NCI-H2196 treated with DMSO at 0.1 percent for 48 hours (cell line): ENCODE results near the gene EFNA1.
"Not testable (repeated sequence)": the region's sequence is repeated elsewhere in the genome, so short reads cannot be mapped to it uniquely, and the experiment has no call there.

Source experiments
- DNase-seq: peaks from one replicate; lab custom pipeline; 2025; ENCODE audit not compliant: unreplicated experiment; lab: John Stamatoyannopoulos, UW

The EFNA1 gene

DNA sequence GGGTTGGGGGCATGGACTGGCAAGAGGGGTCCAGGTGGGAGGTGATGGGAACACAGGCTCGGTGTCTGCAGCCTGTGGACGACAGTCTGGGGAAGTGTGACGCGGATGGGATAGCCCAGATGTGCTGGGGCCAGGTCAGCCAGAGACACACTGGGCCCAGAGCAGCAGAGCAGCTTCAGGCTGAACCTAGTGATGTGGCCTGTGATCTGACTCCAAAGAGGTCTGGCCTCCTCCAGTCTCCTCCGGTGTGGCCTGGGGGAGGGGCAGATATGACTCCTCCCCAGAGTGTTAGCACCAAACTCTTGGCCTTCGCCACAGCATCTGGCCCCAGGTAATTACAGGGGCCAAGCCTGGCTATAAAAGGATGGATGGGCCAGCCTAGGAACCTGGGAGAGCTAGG lies 35.5 kb upstream of the EFNA1 start:
- no peak for DNase-seq

DNA sequence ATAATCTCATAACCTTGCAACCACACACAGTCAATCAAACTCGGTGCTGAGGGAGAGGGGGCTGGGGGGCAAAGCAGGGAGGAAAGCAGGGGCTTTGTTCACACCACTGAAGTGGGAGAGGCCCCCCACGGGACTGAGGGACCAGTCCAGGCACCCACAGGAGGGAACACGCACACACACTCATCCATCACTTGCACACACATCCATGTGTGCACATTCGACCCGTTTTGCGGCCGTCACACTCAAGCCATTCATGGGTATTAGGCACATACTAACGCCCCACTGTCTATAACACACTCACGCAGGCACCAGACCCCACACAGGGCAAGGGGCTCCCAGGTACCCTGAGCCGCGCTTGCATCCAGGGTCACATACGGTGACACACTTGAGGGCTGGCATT lies 35.0 kb upstream of the EFNA1 start:
- DNase-seq: no peak

DNA sequence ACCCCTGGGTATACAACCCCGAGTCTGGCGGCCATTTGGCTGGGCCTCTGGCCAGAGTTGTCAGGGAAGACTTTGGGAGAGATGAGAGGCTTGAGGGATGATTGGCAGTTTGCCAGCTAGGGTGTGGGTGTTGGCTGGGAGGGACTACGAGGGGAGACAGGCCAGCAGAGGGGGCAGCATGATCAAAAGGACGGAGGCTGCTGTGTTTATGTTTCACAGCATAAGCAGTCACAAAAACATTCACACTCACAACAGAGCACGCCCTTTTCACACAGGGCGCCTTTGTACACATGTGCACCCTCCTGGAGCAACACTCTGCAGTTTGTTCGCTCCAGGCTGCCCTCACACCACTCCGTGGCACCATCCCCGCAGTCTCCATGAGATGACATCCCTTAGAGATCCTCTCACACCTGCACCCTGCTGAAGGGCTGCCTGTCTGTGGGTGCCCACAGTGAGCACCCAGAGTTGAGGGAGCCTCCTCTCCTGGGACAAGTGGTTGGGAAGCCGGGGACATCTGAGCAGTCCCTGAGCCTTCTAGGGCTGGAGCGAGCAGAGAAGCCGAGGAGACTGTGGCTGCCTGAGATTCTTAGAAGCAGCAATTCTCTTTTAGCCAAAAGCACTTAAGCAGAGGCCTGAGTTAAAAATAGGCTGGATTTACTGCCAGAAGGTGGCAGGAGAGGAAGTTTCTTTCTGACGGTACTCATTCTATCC lies 33.6 kb upstream of the EFNA1 start:
- peak; percentile 54 for DNase-seq

DNA sequence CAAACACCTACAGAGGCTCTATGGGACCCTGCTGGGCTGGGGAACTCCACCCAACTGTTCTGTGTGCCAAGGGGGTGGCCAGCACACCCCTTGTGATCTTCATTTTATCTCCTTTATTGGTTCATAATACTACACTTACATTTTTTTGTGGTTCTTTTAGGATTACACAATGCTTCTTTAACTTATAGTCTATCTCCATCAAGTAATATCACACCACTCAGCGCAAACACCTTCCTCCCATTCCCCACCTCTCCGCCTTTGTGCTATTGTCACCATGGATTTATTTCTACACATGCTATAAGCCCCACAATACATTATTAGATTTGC lies 33.1 kb upstream of the EFNA1 start:
- DNase-seq: no peak

DNA sequence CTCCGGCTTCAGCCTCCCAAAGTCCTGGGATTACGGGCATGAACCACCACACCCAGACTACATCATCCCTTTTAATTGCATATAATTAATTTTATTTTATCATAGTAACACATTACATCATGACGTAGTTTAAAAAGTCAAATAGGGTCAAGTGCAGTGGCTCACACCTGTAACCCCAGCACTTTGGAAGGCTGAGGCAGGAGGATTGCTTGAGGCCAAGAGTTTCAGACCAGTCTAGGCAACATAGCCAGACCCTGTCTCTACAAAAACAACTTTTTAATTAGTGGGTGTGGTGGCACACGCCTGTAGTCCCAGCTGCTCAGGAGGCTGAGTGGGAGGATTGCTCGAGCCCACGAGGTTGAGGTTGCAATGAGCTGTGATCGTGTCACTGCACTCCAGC lies 28.3 kb upstream of the EFNA1 start:
- no peak for DNase-seq

DNA sequence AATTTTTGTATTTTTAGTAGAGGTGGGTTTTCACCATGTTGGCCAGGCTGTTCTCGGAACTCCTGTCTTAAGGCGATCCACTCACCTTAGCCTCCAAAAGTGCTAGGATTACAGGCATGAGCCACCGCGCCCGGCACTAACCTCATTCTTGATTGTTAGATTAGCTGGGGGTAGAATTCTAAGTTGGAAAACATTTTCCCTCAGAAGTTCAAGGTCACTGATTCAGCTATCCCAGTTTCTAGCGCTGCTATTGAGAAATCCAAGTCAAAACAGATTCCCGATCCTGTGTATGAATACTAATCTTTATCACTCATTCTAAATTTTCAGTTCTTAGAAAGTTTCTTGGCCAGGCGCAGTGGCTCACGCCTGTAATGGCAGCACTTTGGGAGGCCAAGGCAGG lies 24.4 kb upstream of the EFNA1 start:
- DNase-seq: no peak

DNA sequence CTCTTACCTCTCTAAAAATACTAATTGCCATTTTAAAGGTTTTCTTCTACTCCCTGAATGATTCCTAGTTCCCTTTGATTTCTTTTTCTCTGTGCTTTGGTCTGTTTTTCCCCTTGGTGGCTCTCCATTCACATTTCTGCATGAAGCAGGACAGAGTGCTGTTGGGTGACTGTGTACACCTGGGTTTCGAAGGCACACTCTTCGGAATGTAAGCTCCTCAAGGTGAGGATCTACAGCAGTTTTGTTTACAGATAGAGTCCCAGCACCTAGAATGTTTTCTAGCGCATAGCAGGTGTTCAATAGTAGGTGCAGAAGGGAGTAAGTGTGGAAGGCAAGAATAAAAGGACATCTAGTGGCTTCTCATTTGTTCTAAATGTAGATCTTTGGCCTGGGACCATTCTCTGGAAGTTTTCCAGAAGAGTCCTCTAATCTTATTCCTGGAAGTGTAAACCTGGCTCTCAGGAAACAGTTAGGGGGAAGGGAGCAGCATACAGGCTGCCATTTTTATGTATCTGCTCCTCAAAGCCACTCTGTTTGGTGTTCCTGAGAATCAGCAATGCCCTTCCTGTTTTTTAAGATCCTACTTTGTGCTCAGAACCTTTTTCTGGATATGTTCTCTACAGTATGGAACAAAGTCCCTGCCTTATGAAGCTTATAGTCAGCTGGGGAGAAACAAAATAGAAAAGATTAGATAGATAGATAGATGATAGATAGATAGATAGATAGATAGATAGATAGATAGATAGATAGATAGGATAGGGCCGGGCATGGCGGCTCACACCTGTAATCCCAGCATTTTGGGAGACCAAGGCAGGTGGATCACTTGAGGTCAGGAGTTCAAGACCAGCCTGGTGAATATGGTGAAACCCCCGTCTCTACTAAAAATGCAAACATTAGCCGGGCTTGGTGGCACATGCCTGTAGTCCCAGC lies 22.8 kb upstream of the EFNA1 start:
- no peak for DNase-seq

DNA sequence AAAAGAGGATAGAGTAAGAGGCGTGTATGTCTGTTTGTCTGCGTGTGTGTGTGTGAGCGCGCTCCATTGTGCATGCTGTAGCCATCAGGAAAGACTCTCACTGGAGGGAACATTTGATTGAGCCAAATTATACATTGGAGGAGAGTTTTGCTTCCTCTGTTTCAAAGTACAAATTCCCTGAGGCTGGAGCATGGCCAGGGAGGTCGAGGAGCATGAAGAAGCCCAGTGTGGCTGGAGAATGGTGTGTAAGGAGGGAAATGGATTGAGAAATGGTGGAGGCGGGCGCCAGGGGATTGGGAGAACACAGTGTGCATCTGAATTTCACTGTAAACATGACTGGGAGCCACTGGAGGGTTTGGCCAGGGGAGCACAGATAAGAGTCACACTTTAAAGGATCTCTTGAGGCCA lies 22.1 kb upstream of the EFNA1 start:
- DNase-seq: no peak

DNA sequence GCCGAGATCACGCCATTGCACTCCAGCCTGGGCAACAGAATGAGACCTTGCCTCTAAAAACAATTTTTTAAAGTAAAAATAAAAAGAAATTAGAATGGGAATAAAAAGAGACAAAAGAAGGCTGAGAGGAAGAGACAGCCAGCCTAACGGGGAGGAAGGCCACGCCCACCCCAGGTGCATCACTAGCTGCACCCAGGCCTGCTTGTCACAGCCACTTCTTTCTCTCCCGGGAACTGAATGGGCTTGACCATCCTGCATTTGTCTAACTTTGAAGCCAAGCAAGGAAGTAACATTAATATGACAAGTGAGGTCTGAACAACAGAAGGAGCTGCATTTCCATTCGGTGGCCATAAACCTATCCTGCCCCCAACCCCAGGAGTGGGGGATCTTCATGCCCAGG lies 20.8 kb upstream of the EFNA1 start:
- DNase-seq: no peak

DNA sequence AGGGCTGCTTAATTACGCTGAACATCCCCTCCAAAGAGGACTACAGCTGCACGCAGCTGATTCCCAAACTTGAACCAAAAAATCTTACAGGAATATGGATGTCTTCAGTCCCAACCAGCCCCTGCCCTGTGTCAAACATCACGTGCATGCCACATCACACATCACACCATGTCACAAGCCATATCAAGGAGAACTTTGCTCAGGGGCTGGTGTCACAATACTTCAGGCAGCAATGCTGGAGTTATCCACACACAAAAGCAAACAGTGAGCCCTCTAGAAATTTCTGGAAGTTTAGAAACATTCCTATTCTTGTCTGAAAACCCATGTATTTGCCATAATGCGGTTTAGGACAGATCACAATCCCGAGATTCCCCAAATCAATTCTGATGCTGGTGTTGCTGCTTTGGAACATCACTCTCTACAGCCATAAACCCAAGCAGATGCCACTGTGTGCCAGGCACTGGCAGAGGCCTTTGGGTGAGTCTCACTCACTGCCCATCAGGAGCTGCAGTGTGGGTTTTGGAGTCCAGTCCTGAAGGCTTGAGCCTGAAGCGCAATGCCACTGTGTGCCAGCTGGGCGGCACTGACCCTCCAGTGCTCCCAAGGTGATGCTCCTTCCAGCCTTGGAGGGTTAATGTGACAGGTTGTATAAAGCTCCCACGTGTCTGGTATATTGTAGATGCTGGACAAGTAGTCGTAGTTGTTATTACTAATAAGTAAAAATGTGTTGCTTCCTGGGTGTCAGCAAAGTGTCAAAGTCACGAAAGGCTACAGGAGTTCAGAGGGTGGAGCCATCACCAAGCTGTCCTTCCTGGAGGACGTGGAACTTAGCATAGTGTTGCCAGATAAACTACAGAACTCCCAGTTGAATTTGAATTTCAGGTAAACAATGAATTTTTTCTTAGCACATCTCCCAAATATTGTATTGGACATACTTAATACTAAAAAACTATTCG lies 20.1 kb upstream of the EFNA1 start:
- DNase-seq: no peak

DNA sequence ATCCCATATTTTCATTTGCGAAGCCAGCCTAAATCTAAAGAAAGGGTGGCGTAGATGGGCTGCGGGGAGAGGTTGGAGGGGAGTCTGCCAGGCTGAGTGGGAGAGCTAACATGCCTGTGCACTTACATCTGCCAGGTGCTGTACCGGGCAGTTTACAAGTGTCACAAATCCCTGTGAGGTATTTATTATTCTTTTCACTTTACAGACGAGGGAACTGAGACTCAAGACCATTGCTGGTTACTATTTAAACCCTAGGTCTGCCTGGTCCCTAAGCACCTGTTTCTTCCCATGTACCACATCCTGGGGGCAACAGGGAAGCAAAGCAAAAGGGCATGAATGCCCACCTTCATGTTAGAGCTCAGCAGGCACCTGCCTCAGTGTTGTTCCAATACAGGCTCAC lies 19.4 kb upstream of the EFNA1 start:
- no peak for DNase-seq

DNA sequence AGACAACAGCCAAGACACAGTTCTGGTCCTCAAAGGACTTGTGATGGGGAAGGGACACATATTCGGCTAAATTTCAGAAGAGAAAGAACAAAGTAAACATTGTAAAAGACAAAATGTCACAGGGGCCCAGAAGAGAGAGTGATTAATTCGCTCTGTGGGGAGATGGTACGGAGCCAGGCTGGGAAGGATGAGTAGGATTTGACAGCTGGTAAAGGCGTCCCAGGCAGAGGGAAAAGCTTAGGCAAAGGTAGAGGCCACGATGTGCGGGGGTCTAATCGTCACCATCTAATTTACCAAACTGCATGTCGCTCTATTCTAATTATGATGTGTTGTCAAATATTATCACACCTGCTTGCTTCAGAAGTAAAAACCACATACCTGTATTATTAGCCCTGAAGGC lies 17.3 kb upstream of the EFNA1 start:
- DNase-seq: no peak

DNA sequence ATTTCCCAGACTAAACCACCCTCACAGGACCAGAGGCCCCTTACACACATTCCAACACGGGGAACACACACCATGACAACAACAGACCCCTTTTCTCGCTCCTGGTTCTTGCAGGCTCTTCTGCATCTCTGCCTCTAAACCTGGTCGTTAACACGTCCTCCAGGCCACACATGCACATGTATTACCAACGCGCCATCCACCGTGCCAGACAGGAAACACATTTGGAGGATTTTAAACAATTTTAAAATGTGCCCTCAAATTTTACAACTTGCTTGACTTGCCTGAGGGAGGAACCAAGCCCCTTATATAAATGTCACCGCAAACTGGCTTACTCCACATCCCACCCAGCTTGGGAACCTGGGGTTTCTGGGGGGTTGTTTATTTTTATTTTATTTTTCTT lies 16.9 kb upstream of the EFNA1 start:
- no peak for DNase-seq

DNA sequence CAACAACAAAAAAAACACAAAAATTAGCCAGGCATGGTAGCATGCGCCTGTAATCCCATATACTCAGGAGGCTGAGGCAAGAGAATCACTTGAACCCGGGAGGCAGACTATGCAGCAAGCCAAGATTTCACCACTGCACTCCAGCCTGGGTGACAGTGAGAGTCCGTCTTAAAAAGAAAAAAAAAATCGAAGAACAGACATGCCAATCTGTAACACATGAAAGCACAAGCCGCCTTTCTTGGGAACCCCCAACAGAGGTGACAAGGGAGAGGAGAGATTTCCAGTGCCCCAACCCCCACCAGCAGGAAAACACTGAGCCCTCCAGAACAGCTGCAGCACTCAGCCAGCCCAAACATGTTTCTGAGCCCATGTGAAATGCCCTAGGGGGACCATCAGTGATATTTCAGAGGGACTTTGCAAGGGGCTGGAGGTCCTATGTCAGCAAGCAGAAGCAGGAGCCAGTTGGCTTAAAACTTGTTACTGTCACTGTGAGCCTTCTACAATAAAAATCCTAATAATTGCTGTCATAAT lies 14.2 kb upstream of the EFNA1 start:
- DNase-seq: no peak

DNA sequence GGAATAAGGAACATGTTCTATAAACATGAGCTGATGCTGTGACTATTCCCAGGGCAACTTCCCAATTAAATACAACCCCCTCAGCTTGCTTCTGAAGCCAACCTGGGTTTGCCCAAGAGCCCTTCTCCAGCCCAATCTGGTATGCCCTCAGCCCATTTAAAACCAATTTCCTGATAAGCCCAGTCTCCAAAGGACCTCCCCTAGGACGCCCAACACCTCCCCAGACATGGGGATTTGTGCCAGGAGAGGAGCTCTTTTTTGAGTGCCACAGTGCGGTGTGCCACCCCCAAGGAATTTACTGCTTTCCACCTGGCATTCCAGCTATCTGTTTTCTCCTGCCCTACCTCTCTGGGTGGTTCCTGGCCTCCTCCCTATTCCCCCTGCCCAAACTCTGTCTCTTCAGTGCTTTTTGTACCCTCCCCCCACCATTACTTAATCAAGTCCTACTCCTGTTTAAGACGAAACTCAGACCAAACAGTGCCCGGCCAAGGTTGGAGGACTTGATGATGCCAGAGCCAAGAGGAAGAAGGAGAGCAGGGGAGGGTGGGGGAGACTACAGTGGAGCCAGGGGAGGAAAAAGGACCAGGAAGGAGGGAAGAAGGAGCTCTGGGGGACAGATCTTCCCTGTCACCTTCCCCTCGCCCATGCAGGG lies 11.4 kb upstream of the EFNA1 start:
- no peak for DNase-seq

DNA sequence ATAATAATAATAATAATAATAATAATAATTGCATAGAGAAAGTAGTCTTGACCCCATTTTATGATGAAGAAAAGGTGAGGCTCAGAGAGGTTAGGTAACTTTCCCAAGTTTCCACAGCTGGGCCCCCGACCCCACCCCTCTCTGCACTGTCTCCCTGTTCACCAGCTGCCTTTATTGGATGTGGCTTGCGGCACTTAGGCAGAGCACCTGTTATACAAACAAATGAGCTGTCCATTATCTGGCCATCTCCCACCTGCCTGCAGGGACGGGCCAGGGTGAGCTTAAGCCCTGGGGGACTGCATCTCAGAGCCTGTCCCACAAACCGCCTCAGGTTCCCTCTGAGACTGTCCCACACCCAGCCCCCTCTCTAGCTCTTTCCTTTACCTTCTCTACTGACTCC lies 10.1 kb upstream of the EFNA1 start:
- DNase-seq: no peak

DNA sequence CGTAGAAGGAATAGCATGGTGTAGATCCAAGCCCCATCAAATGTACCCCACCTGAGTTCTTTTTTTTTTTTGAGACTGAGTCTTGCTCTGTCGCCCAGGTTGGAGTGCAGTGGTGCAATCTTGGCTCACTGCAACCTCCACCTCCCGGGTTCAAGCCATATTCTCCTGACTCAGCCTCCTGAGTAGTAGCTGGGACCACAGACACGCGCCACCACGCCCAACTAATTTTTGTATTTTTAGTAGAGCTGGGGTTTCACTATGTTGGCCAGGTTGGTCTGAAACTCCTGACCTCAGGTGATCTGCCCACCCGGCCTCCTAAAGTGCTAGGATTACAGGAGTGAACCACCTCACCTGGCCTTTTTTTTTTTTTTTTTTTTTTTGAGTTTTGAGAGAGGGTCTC lies 9.6 kb upstream of the EFNA1 start:
- not testable (repeated sequence) for DNase-seq

DNA sequence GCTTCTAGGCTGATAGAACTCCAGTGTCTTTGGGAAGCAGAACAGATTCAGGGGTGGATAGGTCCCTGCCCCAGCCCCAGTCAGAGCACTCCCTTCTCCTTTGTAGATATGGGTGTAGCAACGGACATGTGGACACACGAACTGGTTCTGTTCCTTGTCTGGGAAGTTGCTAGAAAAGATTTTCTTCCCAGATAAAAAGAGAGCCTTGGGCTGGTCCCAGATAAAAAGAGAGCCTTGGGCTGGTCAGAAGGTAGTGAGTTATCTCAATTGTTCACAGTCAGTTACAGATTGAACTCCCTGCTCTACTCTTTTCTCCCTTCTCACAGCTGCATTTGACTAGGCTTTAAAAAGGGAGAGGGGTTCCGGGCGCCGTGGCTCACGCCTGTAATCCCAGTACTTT lies 7.4 kb upstream of the EFNA1 start:
- no peak for DNase-seq

DNA sequence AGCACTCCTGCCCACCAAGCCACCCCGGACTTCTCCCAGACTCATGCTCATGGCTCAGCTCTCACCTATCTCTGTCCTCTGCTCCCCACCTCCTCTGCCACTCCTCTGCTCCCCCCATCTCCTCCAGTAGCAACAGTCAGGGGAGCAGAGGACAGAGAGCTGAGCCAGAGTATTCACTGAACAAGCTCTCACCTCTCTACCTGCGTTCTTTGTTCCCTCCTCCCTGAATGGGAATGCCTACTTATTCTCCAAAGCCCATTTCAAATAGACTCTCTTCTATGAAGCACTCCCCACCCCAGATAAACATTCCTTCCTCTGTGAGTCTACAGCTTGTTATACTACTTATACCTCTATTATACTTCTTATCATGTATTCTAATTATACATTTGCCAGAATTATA lies 6.4 kb upstream of the EFNA1 start:
- DNase-seq: no peak

DNA sequence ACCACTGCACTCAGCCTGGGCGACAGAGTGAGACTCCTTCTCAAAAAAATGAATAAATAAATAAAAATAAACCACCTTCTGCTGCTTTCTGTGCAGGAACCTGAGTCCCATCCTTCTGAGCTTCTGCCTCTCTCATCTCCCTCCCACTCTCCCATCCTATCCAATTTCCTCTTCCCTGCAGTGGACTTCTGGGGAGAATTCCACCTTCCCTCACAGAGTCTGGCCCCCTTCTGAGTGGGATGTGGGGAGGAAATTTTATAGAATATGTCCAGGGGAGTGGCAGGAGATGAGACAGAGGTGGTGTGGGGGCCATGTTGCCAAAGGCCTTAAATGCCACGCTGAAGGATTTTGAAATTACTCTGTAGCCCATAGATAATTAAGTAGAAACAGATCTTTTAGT lies 5.4 kb upstream of the EFNA1 start:
- no peak for DNase-seq

DNA sequence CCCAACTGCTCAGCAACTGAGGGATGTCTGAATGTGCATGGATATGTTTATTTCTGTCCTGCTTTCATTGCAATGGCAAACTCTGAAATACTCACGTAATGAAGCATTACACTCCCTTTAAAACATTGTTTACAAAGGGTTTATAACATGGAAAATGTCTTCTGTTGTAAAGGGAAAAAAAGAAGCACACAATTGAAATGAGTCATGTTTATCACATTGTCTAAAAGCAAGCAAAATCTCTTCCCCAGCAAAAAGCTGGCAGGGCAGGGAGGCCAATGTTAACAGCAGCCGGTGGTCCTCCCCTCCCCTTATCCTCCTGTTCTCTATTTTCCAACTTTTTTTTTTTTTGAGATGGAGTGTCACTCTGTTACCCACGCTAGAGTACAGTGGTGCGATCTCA lies 3.9 kb upstream of the EFNA1 start:
- DNase-seq: no peak
